ENCODE results near the gene ADD2. TPM values are rescaled to one million over a fixed set of nuclear protein-coding genes. Genes with fewer than 3 reads are reported as not detected.

ADD2 gene
- total and polyA plus RNA-seq, 7 donors = 0.09 to 2.6 (median 0.85) TPM

DNA sequence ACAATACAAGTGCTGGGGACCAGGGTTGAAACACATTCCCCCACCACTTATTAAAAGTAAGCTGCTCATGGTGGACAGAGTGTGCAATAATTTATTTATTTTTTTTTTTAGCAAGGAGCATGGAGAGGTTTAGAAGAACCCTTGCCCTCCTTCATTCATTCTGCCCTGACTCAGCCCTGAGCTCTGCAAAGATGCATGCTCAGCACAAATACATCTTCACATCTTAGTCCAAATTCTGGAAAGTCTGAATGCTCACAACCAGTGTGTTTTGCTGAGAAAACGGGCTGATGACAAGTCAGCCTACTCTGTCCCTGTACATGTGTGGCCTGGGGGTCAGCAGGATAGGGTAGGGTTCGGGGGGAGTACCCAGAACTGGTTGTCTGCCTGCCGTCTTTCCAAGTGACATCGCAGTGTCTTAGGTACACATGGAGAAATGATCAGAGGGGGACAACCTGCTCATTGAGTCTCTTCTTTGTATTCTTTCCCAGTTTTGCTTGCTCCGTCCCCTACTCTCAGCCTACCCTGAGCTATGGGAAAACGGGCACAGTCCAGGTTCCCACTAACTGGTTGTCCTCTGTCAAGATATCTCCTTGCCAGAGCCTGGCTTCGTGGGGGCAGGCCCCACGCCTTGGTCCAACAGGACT is 76.4 kb downstream of the ADD2 start:
- no peaks in the 10 kb centered on the region for H3K9me3 ChIP-seq
- no peaks in the 10 kb centered on the region for H3K4me1 ChIP-seq
- intact Hi-C loops (cut with DNase I) = no loop called here
- TF ChIP-seq, protein P1, sequence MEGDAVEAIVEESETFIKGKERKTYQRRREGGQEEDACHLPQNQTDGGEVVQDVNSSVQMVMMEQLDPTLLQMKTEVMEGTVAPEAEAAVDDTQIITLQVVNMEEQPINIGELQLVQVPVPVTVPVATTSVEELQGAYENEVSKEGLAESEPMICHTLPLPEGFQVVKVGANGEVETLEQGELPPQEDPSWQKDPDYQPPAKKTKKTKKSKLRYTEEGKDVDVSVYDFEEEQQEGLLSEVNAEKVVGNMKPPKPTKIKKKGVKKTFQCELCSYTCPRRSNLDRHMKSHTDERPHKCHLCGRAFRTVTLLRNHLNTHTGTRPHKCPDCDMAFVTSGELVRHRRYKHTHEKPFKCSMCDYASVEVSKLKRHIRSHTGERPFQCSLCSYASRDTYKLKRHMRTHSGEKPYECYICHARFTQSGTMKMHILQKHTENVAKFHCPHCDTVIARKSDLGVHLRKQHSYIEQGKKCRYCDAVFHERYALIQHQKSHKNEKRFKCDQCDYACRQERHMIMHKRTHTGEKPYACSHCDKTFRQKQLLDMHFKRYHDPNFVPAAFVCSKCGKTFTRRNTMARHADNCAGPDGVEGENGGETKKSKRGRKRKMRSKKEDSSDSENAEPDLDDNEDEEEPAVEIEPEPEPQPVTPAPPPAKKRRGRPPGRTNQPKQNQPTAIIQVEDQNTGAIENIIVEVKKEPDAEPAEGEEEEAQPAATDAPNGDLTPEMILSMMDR (IDR thresholded peaks at IDR 0.05) = no peak
- WGBS, 3 donors = 87 to 90% (median 88%) methylated on average over 7 to 8 of the region's 8 CpGs
- no peak overlapping the region for H3K27ac ChIP-seq
- DNase-seq (no peak), ATAC-seq (no peak)
- H3K4me3 ChIP-seq = no peak overlapping the region
- peaks cover 0 to 11% (median 2%) of the 10 kb centered on the region in 3 donors for H3K27me3 ChIP-seq (ENCODE audit: insufficient read depth in 3 of 3, low read length in 2 of 3)
- H3K36me3 ChIP-seq (ENCODE audit: insufficient read depth in 1 of 2, low read depth in 1 of 2) = no peaks in the 10 kb centered on the region

DNA sequence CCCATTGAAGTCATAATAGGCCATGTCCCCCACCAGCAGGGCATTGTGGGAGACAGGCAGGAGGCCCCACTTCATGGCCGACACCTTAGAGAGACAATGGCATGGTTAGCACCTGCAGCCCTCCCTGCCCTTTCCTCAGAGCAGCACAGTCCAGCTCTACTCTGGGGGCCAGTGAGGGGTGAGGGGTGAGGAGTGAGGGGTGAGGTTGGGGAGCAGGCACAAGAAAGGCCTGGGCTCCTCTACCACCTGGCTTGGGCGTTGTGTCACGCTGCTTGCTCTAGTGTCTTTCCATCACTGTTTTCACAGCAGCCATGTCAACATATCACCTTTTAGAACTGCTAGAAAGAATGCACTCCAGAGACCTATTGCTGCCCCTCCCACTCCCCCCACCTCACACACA is 77.2 kb downstream of the ADD2 start:
- no peak for ATAC-seq
- Histone ChIP-seq H3K27ac (no peak overlapping the region), H3K4me1 (no peaks in the 10 kb centered on the region), H3K36me3 (ENCODE audit: insufficient read depth in 1 of 2, low read depth in 1 of 2) (no peaks in the 10 kb centered on the region), H3K27me3 (ENCODE audit: insufficient read depth in 3 of 3, low read length in 2 of 3) (peaks cover 0 to 11% (median 2%) of the 10 kb centered on the region in 3 donors), H3K9me3 (no peaks in the 10 kb centered on the region), H3K4me3 (no peak overlapping the region)
- intact Hi-C loops (cut with DNase I) = no loop called here
- no peak for DNase-seq
- TF ChIP-seq, protein P1 (IDR thresholded peaks at IDR 0.05) = no peak
- WGBS, 3 donors = 78 to 86% (median 84%) methylated on average over 3 of the region's 3 CpGs

DNA sequence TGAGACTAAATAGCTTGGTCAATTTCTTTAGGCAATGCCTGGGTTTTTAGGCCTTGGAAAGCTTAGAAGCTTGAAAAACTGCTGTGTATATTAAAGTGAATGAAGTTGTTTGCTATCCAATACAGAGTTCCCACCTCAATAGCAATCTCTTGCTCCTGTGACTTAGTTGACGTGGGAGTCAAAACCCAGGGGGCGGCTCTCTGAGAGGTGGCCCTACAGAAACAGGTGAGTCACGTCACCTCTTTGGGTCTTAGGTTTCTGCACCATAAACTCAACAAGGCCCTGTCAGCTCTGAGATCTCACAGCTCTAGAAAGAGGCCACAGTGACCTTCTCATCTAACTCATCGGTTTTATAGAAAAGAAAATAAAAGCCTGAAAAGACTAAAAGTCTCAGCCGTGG is 79.6 kb downstream of the ADD2 start:
- no peaks in the 10 kb centered on the region for H3K4me1 ChIP-seq
- 85 to 91% (median 88%) methylated on average over 5 of the region's 5 CpGs for WGBS, 3 donors
- no peak overlapping the region for H3K27ac ChIP-seq
- H3K9me3 ChIP-seq = no peaks in the 10 kb centered on the region
- no peak for ATAC-seq
- intact Hi-C loops (cut with DNase I) = no loop called here
- no peaks in the 10 kb centered on the region for H3K36me3 ChIP-seq (ENCODE audit: insufficient read depth in 1 of 2, low read depth in 1 of 2)
- no peak for DNase-seq
- peaks cover 0 to 3% (median 2%) of the 10 kb centered on the region in 3 donors for H3K27me3 ChIP-seq (ENCODE audit: insufficient read depth in 3 of 3, low read length in 2 of 3)
- no peak overlapping the region for H3K4me3 ChIP-seq
- TF ChIP-seq, protein P1 (IDR thresholded peaks at IDR 0.05) = no peak

DNA sequence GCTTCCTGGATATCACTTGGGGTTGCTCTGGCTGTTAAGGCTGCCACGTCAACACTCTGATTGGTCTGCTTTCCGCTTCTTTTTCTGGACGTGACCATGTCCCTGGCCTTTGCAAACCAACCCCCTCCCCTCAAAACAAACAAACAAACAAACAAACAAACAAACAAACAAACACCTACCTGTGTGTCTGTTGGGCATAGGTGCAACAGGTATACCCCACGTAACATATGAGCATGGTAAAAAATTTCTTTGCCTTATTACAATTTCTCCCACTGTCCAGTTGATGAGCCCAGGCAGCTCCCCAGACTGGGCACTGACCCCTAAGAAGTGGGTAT is 80.6 kb downstream of the ADD2 start:
- ATAC-seq = no peak
- no peaks in the 10 kb centered on the region for H3K4me1 ChIP-seq
- H3K9me3 ChIP-seq = no peaks in the 10 kb centered on the region
- intact Hi-C loops (cut with DNase I) = no loop called here
- H3K27ac ChIP-seq = no peak overlapping the region
- 92 to 94% (median 93%) methylated on average over 4 of the region's 4 CpGs for WGBS, 3 donors
- peaks cover 0 to 2% (median 2%) of the 10 kb centered on the region in 3 donors for H3K27me3 ChIP-seq (ENCODE audit: insufficient read depth in 3 of 3, low read length in 2 of 3)
- H3K4me3 ChIP-seq = no peak overlapping the region
- TF ChIP-seq, protein P1 (IDR thresholded peaks at IDR 0.05) = no peak
- H3K36me3 ChIP-seq (ENCODE audit: insufficient read depth in 1 of 2, low read depth in 1 of 2) = no peaks in the 10 kb centered on the region
- no peak for DNase-seq
